Right renal pelvis (tissue), 4 donors: ENCODE measurements around the gene HMGCS2. TPM values are rescaled to one million over a fixed set of nuclear protein-coding genes. Genes with fewer than 3 reads are reported as not detected.

Experiments
- DNase-seq, 4 donors: peaks; one replicate each; pipeline ENCODE4 v3.0.0-alpha.2; 2013; ENCODE audit warnings: low read depth in 4 of 4, low spot score in 3 of 4, missing footprints in 1 of 4
- polyA plus RNA-seq, 4 donors: library from polyadenylated mRNA; unstranded; fragments of 120-200 nt; gene quantifications; one replicate each; pipeline ENCODE4 v1.2.1, GENCODE V29; 2013; ENCODE audit not compliant: insufficient read length in 4 of 4

The HMGCS2 gene
- polyA plus RNA-seq, 4 donors: 66.3 to 135 (median 86.4) TPM

DNA sequence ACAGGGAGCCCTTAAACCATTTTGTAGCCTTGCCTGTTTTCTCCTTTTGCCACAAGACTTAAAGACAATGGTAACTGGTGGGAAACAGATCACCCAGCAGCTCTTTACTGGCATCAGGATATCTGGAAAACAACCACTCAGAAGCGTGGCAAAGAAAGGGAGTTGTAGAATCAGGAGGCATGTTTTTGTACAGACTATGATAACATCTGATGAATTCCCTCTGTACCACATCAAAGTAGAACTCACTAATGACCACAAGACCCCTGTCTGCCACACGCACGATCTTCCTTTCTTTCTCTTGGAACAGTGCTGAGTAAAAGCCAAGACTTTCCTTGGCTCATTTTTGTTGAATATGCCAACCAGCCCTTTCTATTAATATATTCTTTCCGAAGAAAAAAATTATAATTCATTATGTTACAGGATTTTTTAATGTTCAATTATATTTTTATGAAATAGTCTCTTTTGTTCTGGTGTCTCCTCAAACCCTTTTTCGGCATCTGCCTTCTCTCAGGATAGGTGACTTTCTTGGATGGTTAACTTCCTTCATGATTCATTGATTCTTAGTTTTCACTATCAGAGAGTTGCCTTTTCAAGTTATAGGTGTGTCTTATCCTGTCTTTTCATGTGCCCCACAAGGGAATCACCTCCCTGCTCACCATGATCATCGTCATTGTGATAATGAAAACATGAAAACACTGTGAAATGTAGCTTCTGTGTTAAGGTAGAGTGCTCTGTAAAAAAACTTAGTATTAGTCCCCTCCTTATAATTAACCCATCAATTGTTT, 64.8 kb downstream of the HMGCS2 start:
- no peak for DNase-seq

DNA sequence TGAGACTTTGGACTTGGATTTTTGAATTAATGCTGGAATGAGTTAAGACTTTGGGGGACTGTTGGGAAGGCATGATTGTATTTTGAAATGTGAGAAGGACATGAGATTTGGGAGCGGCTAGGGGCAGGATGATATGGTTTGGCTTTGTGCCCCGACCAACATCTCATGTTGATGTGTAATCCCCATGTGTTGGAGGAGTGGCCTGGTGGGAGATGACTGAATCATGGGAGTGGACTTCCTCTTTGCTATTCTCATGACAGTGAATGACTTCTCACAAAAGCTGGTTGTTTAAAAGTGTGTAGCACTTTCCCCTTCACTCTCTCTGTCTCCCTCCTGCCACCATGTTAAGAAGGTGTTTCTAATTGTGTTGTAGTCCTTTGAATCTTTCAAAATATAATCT, 66.3 kb downstream of the HMGCS2 start:
- DNase-seq: no peak

DNA sequence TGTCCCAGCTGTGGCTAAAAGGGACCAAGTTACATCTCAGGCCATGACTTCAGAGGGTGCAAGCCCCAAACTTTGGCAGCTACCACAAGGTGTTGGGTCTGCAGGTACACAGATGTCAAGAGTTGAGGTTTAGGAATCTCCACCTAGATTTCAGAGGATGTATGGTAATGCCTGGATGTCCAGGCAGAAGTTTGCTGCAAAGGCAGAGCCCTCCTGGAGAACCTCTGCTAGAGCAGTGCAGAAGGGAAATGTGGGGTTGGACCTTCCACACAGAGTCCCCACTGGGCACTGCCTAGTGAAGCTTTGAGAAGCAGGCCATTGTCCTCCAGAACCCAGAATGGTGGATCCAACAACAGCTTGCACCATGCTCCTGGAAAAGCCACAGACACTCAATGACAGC, 67.0 kb downstream of the HMGCS2 start:
- DNase-seq: no peak

DNA sequence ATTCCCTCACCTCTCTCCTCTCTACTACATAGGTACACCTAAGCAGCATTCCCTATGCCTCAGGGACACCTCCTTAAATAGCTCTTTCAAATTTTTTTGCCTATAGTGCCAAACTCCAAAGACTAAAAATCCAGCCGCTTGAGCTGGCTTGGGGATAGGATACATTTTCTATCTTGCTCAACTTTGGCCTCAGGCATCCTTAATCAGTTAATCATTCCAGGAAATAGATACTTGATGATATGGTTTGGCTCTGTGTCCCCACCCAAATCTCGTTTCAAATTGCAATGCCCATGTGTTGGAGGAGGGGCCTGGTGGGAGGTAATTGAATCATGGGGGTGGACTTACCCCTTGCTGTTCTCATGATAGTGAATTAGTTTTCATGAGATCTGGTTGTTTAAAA, 68.4 kb downstream of the HMGCS2 start:
- no peak for DNase-seq

Other genes with a start within 250 kb of the HMGCS2 start
- 10 to 100 TPM; 19.1 to 23.2 (median 22.5) TPM for gene ZNF697, start 120.6 kb downstream of the HMGCS2 start, polyA plus RNA-seq
- 100 to 1,000 TPM; 246 to 292 (median 272) TPM for gene PHGDH, start 57.0 kb downstream of the HMGCS2 start, polyA plus RNA-seq
- gene REG4, start 42.6 kb upstream of the HMGCS2 start, polyA plus RNA-seq: 1 to 10 TPM in 1 of 4 donors, under 1 TPM in 3; 0.67 to 1.5 (median 0.85) TPM
- not detected for gene ADAM30, start 127.6 kb upstream of the HMGCS2 start, polyA plus RNA-seq